Liver (tissue), 9 donors: Measurements from ENCODE around the gene WDR86. TPM values are rescaled to one million over a fixed set of nuclear protein-coding genes. Genes with fewer than 3 reads are reported as not detected.
A peak's percentile ranks its signal among the peaks of the same experiment; 100 is the strongest.

Source experiments
- DNase-seq: peaks from one replicate; pipeline ENCODE4 v3.0.0-alpha.2; 2017; ENCODE audit warnings: low spot score
- H3K27ac ChIP-seq, 2 donors: one replicate each; pipeline ENCODE4 v1.7.0; 2013; ENCODE audit warnings: inconsistent platforms in 2 of 2, low read length in 2 of 2, control low read depth in 1 of 2, low read depth in 1 of 2, mild to moderate bottlenecking in 1 of 2
- H3K27me3 ChIP-seq, 4 donors: one replicate each; pipeline versions ENCODE4 v1.6.1 to v1.7.0; 2013; ENCODE audit warnings: low read length in 3 of 4, inconsistent platforms in 1 of 4, mild to moderate bottlenecking in 1 of 4, moderate library complexity in 1 of 4; ENCODE audit not compliant: control insufficient read depth in 4 of 4, insufficient read depth in 4 of 4
- H3K36me3 ChIP-seq, 4 donors: one replicate each; pipeline versions ENCODE4 v1.6.1 to v1.7.0; 2013; ENCODE audit warnings: low read length in 3 of 4, mild to moderate bottlenecking in 3 of 4, low read depth in 1 of 4, moderate library complexity in 1 of 4; ENCODE audit not compliant: control insufficient read depth in 4 of 4, insufficient read depth in 3 of 4
- H3K4me1 ChIP-seq, 4 donors: one replicate each; pipeline versions ENCODE4 v1.6.1 to v1.7.0; 2013; ENCODE audit warnings: low read length in 3 of 4, mild to moderate bottlenecking in 3 of 4, moderate library complexity in 1 of 4; ENCODE audit not compliant: control insufficient read depth in 4 of 4, insufficient read depth in 4 of 4
- H3K4me3 ChIP-seq, 3 donors: one replicate each; pipeline versions ENCODE4 v1.6.1 to v1.7.0; 2013; ENCODE audit warnings: low read length in 3 of 3, control low read depth in 1 of 3, low read depth in 1 of 3, mild to moderate bottlenecking in 1 of 3
- H3K9ac ChIP-seq, 2 donors: one replicate each; pipeline ENCODE4 v1.7.0; 2013; ENCODE audit warnings: low read length in 2 of 2, mild to moderate bottlenecking in 2 of 2, moderate library complexity in 2 of 2, control low read depth in 1 of 2, low read depth in 1 of 2
- H3K9me3 ChIP-seq, 4 donors: one replicate each; pipeline versions ENCODE4 v1.6.1 to v1.7.0; 2013; ENCODE audit warnings: low read length in 3 of 4; ENCODE audit not compliant: control insufficient read depth in 4 of 4
- EGR1 ChIP-seq, 2 donors: IDR thresholded peaks; 2 replicates each; pipeline ENCODE4 v1.6.1; 2016 to 2018; ENCODE audit warnings: antibody characterized with exemption in 2 of 2, low read depth in 2 of 2
- FOXA1 ChIP-seq: IDR thresholded peaks from 2 replicates; pipeline ENCODE4 v1.6.1; 2016; ENCODE audit warnings: antibody characterized with exemption
- FOXA2 ChIP-seq: IDR thresholded peaks from 2 replicates; pipeline ENCODE4 v1.6.1; 2016; ENCODE audit warnings: antibody characterized with exemption
- GABPA ChIP-seq, 2 donors: IDR thresholded peaks in 1 of 2; conservative IDR thresholded peaks in 1 of 2; 2 replicates each; pipeline ENCODE4 v1.6.1; 2016; ENCODE audit warnings: antibody characterized with exemption in 2 of 2, mild to moderate bottlenecking in 1 of 2, moderate library complexity in 1 of 2
- HNF4A ChIP-seq, 2 donors: conservative IDR thresholded peaks; 2 replicates each; pipeline ENCODE4 v1.6.1; 2016; ENCODE audit warnings: antibody characterized with exemption in 2 of 2, mild to moderate bottlenecking in 2 of 2
- HNF4G ChIP-seq: IDR thresholded peaks from 2 replicates; pipeline ENCODE4 v1.6.1; 2016; ENCODE audit warnings: antibody characterized with exemption
- NR2F2 ChIP-seq: IDR thresholded peaks from 2 replicates; pipeline ENCODE4 v1.6.1; 2016; ENCODE audit warnings: antibody characterized with exemption
- RAD21 ChIP-seq, 2 donors: IDR thresholded peaks; 2 replicates each; pipeline ENCODE4 v1.6.1; 2016; ENCODE audit warnings: antibody characterized with exemption in 2 of 2, mild to moderate bottlenecking in 2 of 2
- RXRA ChIP-seq, 2 donors: IDR thresholded peaks; 2 replicates each; pipeline ENCODE4 v1.6.1; 2017 to 2018; ENCODE audit warnings: antibody characterized with exemption in 2 of 2, mild to moderate bottlenecking in 1 of 2
- SP1 ChIP-seq: IDR thresholded peaks from 2 replicates; pipeline ENCODE4 v1.6.1; 2018; ENCODE audit warnings: antibody characterized with exemption, mild to moderate bottlenecking
- TAF1 ChIP-seq: conservative IDR thresholded peaks from 2 replicates; pipeline ENCODE4 v1.6.1; 2016; ENCODE audit warnings: antibody characterized with exemption, mild to moderate bottlenecking
- YY1 ChIP-seq: IDR thresholded peaks from 2 replicates; pipeline ENCODE4 v1.6.1; 2016; ENCODE audit warnings: antibody characterized with exemption, mild to moderate bottlenecking
- WGBS: extraction: QIAGEN DNeasy Blood & Tissue Kit; methylation state at CpG from one replicate; pipeline ENCODE4 v1.1.7; 2013; 5-methylcytosine and 5-hydroxymethylcytosine counted together
- polyA plus RNA-seq, 2 donors: library from polyadenylated mRNA; stranded (reverse) in 1 of 2; unstranded in 1 of 2; fragments of 200-250 nt in 1 of 2; fragments of >200 nt in 1 of 2; fragmentation: Nextera tagmentation in 1 of 2; extraction: Ambion mirVana in 1 of 2; gene quantifications; one replicate each; pipeline versions ENCODE4 v1.2.1 to v1.2.3, GENCODE V29; 2013 to 2015
- total RNA-seq, 2 donors: library from RNA; depleted of rRNA; stranded (reverse); fragments of >200 nt; gene quantifications; one replicate each; pipeline ENCODE4 v1.2.3, GENCODE V29; 2014
- TF ChIP-seq, protein P1 (sequence below): IDR thresholded peaks from 2 replicates; pipeline ENCODE4 v1.6.1; 2016; ENCODE audit warnings: antibody characterized with exemption
- TF ChIP-seq, protein P2 (sequence below): IDR thresholded peaks from 2 replicates; pipeline ENCODE4 v1.6.1; 2016; ENCODE audit warnings: antibody characterized with exemption
- TF ChIP-seq, protein P3 (sequence below): fragments of 150-350 bp; IDR thresholded peaks from 2 replicates; pipeline ENCODE4 v1.5.1; 2017; ENCODE audit warnings: improper control_type of control experiment, low read depth, low read length; ENCODE audit not compliant: missing input control
- TF ChIP-seq, protein P4 (sequence below): IDR thresholded peaks from 2 replicates; pipeline ENCODE4 v1.6.1; 2016; ENCODE audit warnings: antibody characterized with exemption
- donor health status: healthy.
- donor health status: healthy.
- donor health status: healthy.
- donor health status: healthy.
- donor health status: healthy.

WDR86 gene
- total and polyA plus RNA-seq, 4 donors: 0.35 to 4.9 (median 0.77) TPM

DNA sequence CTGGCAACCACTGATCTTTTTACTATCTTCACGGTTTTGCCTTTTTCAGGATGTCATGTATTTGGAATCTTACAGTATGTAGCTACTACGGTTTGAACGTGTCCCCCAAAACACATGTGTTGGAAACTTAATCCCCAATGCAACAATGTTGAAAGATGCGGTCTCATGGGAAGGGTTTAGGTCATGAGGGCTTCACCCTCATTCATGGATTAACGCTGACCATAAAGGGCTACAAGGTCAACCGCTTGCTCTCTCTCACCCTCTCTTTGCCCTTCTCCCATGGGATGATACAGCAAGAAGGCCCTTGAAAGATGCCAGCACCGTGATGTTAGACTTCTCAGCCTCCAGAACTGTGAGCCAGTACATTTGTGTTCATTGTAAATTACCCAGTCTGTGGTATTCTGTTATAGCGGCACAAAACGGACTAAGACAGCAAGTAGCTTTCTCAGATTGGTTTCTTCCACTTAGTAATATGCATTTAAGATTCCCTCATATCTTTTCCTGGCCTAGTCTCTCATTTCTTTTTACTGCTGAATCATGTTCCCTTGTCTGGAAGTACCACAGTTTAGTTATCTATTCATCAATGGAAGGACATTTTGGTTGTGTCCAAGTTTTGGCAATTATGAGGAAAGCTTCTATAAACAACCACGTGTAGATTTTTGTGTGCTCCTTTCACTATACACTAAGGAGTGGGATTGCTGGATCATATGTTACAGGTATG is 33.1 kb upstream of the WDR86 start (continued):
- TF ChIP-seq, protein P1, sequence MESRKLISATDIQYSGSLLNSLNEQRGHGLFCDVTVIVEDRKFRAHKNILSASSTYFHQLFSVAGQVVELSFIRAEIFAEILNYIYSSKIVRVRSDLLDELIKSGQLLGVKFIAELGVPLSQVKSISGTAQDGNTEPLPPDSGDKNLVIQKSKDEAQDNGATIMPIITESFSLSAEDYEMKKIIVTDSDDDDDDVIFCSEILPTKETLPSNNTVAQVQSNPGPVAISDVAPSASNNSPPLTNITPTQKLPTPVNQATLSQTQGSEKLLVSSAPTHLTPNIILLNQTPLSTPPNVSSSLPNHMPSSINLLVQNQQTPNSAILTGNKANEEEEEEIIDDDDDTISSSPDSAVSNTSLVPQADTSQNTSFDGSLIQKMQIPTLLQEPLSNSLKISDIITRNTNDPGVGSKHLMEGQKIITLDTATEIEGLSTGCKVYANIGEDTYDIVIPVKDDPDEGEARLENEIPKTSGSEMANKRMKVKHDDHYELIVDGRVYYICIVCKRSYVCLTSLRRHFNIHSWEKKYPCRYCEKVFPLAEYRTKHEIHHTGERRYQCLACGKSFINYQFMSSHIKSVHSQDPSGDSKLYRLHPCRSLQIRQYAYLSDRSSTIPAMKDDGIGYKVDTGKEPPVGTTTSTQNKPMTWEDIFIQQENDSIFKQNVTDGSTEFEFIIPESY: no peak
- TF ChIP-seq SP1 (no peak), HNF4A (conservative IDR thresholded peaks at IDR 0.05) (no peak), NR2F2 (no peak)
- TF ChIP-seq, protein P2, sequence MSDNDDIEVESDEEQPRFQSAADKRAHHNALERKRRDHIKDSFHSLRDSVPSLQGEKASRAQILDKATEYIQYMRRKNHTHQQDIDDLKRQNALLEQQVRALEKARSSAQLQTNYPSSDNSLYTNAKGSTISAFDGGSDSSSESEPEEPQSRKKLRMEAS: no peak

DNA sequence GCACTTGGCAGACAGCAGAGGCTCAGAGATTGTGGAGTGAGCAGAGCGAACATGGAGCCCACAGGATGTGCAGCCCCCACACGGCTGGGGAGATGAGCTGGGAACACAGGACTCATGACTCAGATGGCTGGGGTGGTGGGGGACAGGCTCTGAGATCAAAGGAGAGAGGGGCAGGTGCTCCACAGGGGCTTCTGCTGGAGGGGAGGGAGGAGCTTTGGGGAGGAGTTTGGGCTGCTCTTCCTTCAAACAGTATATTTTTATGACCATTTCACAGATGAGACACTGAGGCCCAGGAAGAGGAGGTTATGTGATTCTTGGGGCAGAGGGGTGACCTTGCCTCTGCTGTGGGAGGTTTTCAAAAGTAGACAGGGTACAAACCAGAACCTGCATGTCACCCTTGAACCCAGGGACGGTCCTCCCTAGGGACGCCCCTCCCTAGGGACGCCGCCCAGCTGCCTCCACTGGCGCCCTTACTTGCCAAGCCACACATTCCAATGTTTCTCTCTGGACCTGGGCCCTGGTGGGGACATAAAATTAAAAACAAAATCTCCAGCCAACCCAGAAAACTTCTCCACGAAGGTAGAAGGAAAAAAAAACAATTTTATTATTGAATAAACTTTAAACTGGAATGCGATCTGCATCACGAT is 31.1 kb upstream of the WDR86 start:
- H3K27ac ChIP-seq: no peak overlapping the region
- DNase-seq: no peak

DNA sequence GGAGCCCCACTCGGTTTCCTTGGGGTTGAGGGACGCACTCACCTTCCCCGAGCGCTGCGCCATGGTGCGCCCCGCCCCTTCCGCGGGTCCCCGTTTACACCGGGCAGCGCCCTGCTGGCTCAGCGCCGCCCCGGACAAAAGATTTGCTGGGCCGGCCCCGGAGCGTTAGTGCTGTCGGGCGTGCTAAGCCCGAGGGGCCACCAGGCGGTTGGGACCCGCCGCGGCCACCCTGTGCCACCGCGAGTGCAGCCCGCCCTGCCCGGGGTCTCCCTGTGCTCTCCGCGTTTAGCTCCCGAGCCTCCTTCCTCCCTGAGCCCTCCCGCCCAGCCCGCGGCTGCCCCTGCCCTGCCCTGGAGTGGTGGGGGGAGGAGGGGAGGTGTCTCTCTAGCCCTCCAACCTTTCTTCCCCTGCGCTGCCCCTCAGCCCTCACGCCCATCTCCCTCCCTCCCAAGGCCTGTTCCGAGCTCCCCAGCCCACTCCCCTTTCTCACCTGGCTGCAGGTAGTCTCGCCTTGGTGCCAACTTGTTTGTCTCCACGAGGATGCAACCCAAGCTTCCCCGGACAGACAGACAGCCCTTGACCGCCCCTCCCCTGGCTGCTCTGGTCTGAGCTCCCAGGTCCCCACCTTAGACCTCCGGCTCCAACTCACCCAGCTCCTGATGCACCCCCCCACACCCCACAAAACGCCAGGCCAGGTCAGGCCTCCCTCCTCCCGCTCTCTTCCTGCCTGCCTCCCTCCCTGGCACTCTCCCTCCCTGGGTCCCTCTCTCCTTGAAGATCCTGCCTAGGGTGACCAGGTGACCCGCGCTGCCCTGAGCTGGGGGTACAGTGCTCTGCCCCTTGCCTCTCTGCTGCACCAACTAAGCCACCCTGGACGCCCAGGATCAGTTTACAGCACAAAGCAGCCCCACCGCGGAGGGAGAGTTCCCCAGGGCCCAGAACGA is 30.3 kb upstream of the WDR86 start, which contains the start of gene CRYGN:
Gene CRYGN (minus strand): TSS at position 287 of the 944 bp plus-strand sequence. CDS start 224 bp downstream, at position 63.
- H3K9ac ChIP-seq: no peak within 1 kb of the TSS
- no peaks in the 10 kb centered on the region for H3K27me3 ChIP-seq
- no peak within 1 kb of the TSS for H3K27ac ChIP-seq
- TF ChIP-seq, protein P2: no peak
- TF ChIP-seq TAF1 (no peak), HNF4G (no peak), YY1 (no peak), HNF4A (conservative IDR thresholded peaks at IDR 0.05) (no peak), RAD21 (IDR thresholded peaks at IDR 0.05) (no peak), NR2F2 (no peak), FOXA1 (no peak), RXRA (IDR thresholded peaks at IDR 0.05) (no peak), EGR1 (IDR thresholded peaks at IDR 0.05; ENCODE audit: low read depth in 2 of 2) (no peak), GABPA (IDR thresholded peaks at IDR 0.05 in 1 of 2, conservative IDR thresholded peaks at IDR 0.05 in 1 of 2) (no peak), FOXA2 (no peak), SP1 (no peak)
- TF ChIP-seq, protein P3, sequence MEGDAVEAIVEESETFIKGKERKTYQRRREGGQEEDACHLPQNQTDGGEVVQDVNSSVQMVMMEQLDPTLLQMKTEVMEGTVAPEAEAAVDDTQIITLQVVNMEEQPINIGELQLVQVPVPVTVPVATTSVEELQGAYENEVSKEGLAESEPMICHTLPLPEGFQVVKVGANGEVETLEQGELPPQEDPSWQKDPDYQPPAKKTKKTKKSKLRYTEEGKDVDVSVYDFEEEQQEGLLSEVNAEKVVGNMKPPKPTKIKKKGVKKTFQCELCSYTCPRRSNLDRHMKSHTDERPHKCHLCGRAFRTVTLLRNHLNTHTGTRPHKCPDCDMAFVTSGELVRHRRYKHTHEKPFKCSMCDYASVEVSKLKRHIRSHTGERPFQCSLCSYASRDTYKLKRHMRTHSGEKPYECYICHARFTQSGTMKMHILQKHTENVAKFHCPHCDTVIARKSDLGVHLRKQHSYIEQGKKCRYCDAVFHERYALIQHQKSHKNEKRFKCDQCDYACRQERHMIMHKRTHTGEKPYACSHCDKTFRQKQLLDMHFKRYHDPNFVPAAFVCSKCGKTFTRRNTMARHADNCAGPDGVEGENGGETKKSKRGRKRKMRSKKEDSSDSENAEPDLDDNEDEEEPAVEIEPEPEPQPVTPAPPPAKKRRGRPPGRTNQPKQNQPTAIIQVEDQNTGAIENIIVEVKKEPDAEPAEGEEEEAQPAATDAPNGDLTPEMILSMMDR: no peak
- TF ChIP-seq, protein P4, sequence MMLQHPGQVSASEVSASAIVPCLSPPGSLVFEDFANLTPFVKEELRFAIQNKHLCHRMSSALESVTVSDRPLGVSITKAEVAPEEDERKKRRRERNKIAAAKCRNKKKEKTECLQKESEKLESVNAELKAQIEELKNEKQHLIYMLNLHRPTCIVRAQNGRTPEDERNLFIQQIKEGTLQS: no peak

More for the DNA sequence above, 31.1 kb upstream of the WDR86 start:
- WGBS: 67% methylated on average over 10 of the region's 10 CpGs
- no peak overlapping the region for H3K9ac ChIP-seq
- H3K4me1 ChIP-seq: peaks cover 0 to 5% (median under 1%) of the 10 kb centered on the region in 4 donors
- TF ChIP-seq YY1 (no peak), HNF4A (conservative IDR thresholded peaks at IDR 0.05) (no peak), NR2F2 (no peak)
- TF ChIP-seq, protein P2: no peak
- TF ChIP-seq, protein P4: no peak
- H3K9me3 ChIP-seq: no peaks in the 10 kb centered on the region
- H3K27me3 ChIP-seq: no peaks in the 10 kb centered on the region
- H3K4me3 ChIP-seq: no peak overlapping the region
- H3K36me3 ChIP-seq: no peaks in the 10 kb centered on the region

More for the DNA sequence above, 30.3 kb upstream of the WDR86 start, which contains the start of gene CRYGN:
- Histone ChIP-seq H3K9me3 (no peaks in the 10 kb centered on the region), H3K4me1 (peaks cover 0 to 5% (median under 1%) of the 10 kb centered on the region in 4 donors), H3K36me3 (no peaks in the 10 kb centered on the region), H3K4me3 (peak within 1 kb of the TSS in 1 of 3 donors; percentile 29)
- WGBS: 18% methylated on average over 51 of the region's 51 CpGs
- DNase-seq: no peak
